Glutamatergic neuron (in vitro differentiated cells): ENCODE measurements around the gene SERPINB13. TPM values are rescaled to one million over a fixed set of nuclear protein-coding genes. Genes with fewer than 3 reads are reported as not detected.

ENCODE experiments used
- DNase-seq: peaks from one replicate; pipeline ENCODE4 v3.0.0; 2022
- H3K27ac Mint-ChIP-seq: one replicate; pipeline ENCODE4 v1.8.0; 2020; ENCODE audit warnings: mild to moderate bottlenecking, mixed read lengths, inconsistent platforms; ENCODE audit not compliant: unreplicated experiment
- H3K27me3 Mint-ChIP-seq: one replicate; pipeline ENCODE4 v1.8.0; 2020; ENCODE audit warnings: mild to moderate bottlenecking, moderate library complexity, mixed read lengths, inconsistent platforms; ENCODE audit not compliant: unreplicated experiment
- H3K36me3 Mint-ChIP-seq: one replicate; pipeline ENCODE4 v1.8.0; 2020; ENCODE audit warnings: mild to moderate bottlenecking, mixed read lengths, inconsistent platforms; ENCODE audit not compliant: unreplicated experiment
- H3K4me1 Mint-ChIP-seq: one replicate; pipeline ENCODE4 v1.8.0; 2020; ENCODE audit warnings: mild to moderate bottlenecking, low read depth, mixed read lengths, inconsistent platforms; ENCODE audit not compliant: unreplicated experiment
- H3K4me3 Mint-ChIP-seq: one replicate; pipeline ENCODE4 v1.8.0; 2020; ENCODE audit warnings: mild to moderate bottlenecking, mixed read lengths, inconsistent platforms; ENCODE audit not compliant: unreplicated experiment
- H3K9me3 Mint-ChIP-seq: one replicate; pipeline ENCODE4 v1.8.0; 2020; ENCODE audit warnings: mild to moderate bottlenecking, moderate library complexity, mixed read lengths, inconsistent platforms; ENCODE audit not compliant: unreplicated experiment
- total RNA-seq: library from RNA; stranded (reverse); fragmentation: NEBNext Ultra II Directional; extraction: Animal tissue kit (Norgen Biotek cat#: 25700); gene quantifications from one replicate; pipeline ENCODE4 v1.2.1, GENCODE V29; 2021; ENCODE audit not compliant: unreplicated experiment
- TF ChIP-seq, protein P1 (sequence below): fragments of 200-600 bp; sonication (generic); IDR thresholded peaks from one replicate; pipeline ENCODE4 v1.5.0; 2021; ENCODE audit not compliant: partially characterized antibody, unreplicated experiment

The SERPINB13 gene
- total RNA-seq, 1 donor from 2014 or later, result not detected

DNA sequence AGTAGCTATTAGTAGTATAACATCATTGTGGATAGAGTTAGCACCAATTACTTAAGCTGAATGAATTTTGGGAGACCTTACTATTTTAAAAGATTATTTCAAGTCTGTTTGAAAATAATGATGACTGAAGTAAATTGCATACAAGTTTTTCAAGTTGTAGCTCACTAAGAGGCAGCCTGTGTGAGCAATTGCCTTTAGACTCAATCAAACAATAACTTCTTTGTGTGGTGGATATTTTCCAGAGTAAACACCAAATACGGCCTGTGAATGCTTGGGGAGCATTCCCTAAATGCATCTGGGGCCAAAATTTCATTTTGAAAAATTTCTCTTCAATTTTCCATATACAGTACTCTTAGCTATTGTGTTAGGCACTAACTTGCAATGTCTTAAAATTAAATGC is 37.1 kb upstream of the SERPINB13 start:
- no peaks in the 10 kb centered on the region for H3K27me3 Mint-ChIP-seq
- no peaks in the 10 kb centered on the region for H3K36me3 Mint-ChIP-seq
- H3K9me3 Mint-ChIP-seq, result no peaks in the 10 kb centered on the region
- H3K4me3 Mint-ChIP-seq, result no peak overlapping the region
- no peak overlapping the region for H3K27ac Mint-ChIP-seq
- no peaks in the 10 kb centered on the region for H3K4me1 Mint-ChIP-seq
- TF ChIP-seq, protein P1, sequence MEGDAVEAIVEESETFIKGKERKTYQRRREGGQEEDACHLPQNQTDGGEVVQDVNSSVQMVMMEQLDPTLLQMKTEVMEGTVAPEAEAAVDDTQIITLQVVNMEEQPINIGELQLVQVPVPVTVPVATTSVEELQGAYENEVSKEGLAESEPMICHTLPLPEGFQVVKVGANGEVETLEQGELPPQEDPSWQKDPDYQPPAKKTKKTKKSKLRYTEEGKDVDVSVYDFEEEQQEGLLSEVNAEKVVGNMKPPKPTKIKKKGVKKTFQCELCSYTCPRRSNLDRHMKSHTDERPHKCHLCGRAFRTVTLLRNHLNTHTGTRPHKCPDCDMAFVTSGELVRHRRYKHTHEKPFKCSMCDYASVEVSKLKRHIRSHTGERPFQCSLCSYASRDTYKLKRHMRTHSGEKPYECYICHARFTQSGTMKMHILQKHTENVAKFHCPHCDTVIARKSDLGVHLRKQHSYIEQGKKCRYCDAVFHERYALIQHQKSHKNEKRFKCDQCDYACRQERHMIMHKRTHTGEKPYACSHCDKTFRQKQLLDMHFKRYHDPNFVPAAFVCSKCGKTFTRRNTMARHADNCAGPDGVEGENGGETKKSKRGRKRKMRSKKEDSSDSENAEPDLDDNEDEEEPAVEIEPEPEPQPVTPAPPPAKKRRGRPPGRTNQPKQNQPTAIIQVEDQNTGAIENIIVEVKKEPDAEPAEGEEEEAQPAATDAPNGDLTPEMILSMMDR, result no peak
- no peak for DNase-seq

DNA sequence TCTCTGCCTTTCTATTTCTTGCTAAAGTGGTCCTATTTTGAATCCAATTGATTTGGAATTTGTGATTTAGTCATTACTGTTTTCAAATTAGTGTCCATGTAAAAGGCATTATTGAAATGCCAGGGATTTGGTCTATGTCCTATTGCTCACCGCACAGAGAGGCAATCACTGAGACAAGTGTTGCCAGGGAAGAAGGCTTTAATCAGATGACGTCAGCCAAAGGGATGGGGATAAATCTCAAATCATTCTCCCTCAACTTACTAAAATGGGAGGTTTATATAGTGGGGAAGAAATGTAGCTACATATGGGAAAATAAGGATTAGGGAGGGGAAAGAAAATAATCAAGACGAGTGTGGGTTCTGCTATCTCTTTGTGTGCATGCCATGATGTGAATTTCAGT is 35.4 kb upstream of the SERPINB13 start:
- H3K27ac Mint-ChIP-seq, result no peak overlapping the region

DNA sequence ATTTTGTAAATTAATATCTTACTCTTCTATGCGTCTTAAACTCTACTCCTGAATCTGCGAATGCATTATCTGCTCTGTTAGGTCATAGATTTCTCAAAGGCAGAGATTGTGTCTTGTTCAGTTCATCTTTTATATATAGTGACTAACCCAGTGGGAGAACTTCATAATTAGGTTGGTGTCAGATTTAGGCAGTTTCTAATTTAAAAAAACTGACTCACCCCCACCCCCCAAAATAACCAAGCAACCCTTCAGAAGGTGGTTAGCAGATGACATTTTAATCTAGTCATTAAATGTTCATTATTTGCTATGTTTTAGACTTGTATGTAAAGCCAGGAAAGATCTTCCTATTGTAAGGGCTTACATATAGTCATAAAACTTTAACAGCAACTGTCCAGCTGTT is 34.6 kb upstream of the SERPINB13 start:
- Mint-ChIP-seq H3K36me3 (no peaks in the 10 kb centered on the region), H3K4me1 (no peaks in the 10 kb centered on the region), H3K9me3 (no peaks in the 10 kb centered on the region), H3K27ac (no peak overlapping the region), H3K27me3 (no peaks in the 10 kb centered on the region), H3K4me3 (no peak overlapping the region)
- no peak for DNase-seq
- TF ChIP-seq, protein P1, result no peak

More for the DNA sequence above, 35.4 kb upstream of the SERPINB13 start:
- H3K9me3 Mint-ChIP-seq, result no peaks in the 10 kb centered on the region
- H3K27me3 Mint-ChIP-seq, result no peaks in the 10 kb centered on the region
- no peaks in the 10 kb centered on the region for H3K36me3 Mint-ChIP-seq
- TF ChIP-seq, protein P1, result no peak
- H3K4me1 Mint-ChIP-seq, result no peaks in the 10 kb centered on the region
- no peak for DNase-seq
- no peak overlapping the region for H3K4me3 Mint-ChIP-seq

DNA sequence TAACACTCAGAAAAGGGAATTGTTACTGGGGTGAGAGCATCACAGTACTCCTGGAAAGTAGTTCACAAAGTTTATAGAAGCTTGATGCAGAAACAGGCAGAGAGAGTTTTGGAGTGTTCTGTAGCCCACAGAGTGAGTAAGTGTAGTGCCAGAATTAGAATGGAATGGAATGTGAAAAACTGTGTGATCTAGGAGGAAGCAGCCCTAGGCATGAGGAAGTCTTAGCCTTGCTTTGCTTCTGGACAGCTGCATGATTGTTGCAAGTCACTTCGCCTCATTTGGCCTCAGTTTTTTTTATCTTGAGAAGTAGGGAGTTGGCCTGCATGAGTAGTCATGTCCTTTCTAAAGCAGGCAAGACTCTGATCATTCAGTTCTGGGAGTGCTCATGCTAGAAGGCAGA is 34.1 kb upstream of the SERPINB13 start:
- Mint-ChIP-seq H3K4me1 (no peaks in the 10 kb centered on the region), H3K9me3 (no peaks in the 10 kb centered on the region), H3K27ac (no peak overlapping the region), H3K4me3 (no peak overlapping the region), H3K36me3 (no peaks in the 10 kb centered on the region), H3K27me3 (no peaks in the 10 kb centered on the region)
- TF ChIP-seq, protein P1, result no peak
- no peak for DNase-seq

DNA sequence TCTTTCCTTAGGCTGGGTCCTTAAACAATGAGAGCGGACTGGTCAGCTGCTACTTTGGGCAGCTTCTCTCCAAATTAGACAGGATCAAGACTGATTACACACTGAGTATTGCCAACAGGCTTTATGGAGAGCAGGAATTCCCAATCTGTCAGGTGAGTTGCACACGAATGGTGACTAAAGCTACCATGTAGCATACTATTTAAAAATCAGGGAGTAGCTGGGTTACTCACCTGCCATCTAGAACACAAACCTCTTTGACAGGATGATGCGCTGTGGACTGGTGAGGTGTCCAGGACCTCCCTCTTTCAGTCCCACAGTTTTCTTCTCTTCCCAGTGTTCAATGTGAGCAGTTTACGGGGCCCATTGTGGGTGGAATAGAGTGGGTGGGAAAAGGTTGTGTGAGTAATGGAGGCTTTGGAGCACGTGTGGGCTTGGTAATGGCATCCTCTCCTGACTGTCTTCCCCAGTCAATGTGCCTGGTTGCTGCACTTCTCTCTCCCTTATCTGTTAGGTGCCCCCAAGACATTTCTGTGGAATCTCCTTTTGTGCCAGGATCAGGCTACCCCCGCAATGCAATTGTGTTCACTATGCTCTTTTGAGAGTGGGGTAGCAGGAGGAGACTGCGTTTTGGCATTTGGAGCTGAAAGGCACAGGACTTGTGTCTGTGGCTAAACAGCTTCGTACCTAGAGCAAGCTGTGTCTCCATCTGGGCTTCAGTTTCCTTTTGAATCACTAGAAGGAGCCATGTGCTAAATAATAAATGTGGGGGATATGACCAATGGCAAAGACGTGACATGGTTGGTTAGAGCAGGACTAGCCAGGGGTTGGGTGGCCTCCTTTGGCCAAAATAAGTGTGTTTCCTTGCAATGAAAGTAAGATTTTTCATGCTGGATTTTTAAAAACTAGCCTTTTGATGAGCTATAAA is 27.3 kb upstream of the SERPINB13 start:
- no peak for DNase-seq
- H3K9me3 Mint-ChIP-seq, result no peaks in the 10 kb centered on the region
- H3K4me3 Mint-ChIP-seq, result no peak overlapping the region
- H3K27me3 Mint-ChIP-seq, result peaks cover 2% of the 10 kb centered on the region
- no peaks in the 10 kb centered on the region for H3K4me1 Mint-ChIP-seq
- H3K36me3 Mint-ChIP-seq, result no peaks in the 10 kb centered on the region
- TF ChIP-seq, protein P1, result no peak
- H3K27ac Mint-ChIP-seq, result no peak overlapping the region
